HG03045 (cell line): Measurements from ENCODE around the gene PRKCB.

Experiments
- ATAC-seq: cut with Tn5 transposase; IDR thresholded peaks from one replicate; pipeline ENCODE4 v1.9.1; 2021; ENCODE audit warnings: mild to moderate bottlenecking, moderate library complexity; ENCODE audit not compliant: unreplicated experiment

PRKCB gene

GRCh38 chr16:24118126-24118821, 282.5 kb downstream of the PRKCB start:
- ATAC-seq = no peak

GRCh38 chr16:24119807-24120206, 284.0 kb downstream of the PRKCB start:
- ATAC-seq = no peak

GRCh38 chr16:24123275-24123674, 287.5 kb downstream of the PRKCB start:
- ATAC-seq = no peak

GRCh38 chr16:24124291-24124690, 288.5 kb downstream of the PRKCB start:
- no peak for ATAC-seq

GRCh38 chr16:24125214-24125613, 289.4 kb downstream of the PRKCB start:
- ATAC-seq = no peak

- ATAC-seq = no peak
These were observed 293.7 kb downstream of the PRKCB start for GRCh38 chr16:24129412-24129918.

- ATAC-seq = no peak
These were observed 294.8 kb downstream of the PRKCB start for GRCh38 chr16:24130494-24131085.

- no peak for ATAC-seq
These were observed 295.5 kb downstream of the PRKCB start for GRCh38 chr16:24131294-24131693.

GRCh38 chr16:24132048-24132796, 296.4 kb downstream of the PRKCB start:
- no peak for ATAC-seq

GRCh38 chr16:24132797-24133155, 297.0 kb downstream of the PRKCB start:
- ATAC-seq = no peak

- no peak for ATAC-seq
These were observed 300.1 kb downstream of the PRKCB start for GRCh38 chr16:24135624-24136565.

GRCh38 chr16:24138024-24138423, 302.2 kb downstream of the PRKCB start:
- ATAC-seq = no peak

GRCh38 chr16:24138575-24138974, 302.8 kb downstream of the PRKCB start:
- ATAC-seq = no peak

GRCh38 chr16:24139282-24139681, 303.5 kb downstream of the PRKCB start:
- no peak for ATAC-seq

GRCh38 chr16:24140730-24141129, 304.9 kb downstream of the PRKCB start:
- no peak for ATAC-seq

GRCh38 chr16:24141466-24141865, 305.7 kb downstream of the PRKCB start:
- ATAC-seq = no peak

GRCh38 chr16:24141917-24142316, 306.1 kb downstream of the PRKCB start:
- ATAC-seq = no peak

- ATAC-seq = no peak
These were observed 310.1 kb downstream of the PRKCB start for GRCh38 chr16:24145927-24146326.

GRCh38 chr16:24146518-24146917, 310.7 kb downstream of the PRKCB start:
- no peak for ATAC-seq

- ATAC-seq = no peak
These were observed 313.3 kb downstream of the PRKCB start for GRCh38 chr16:24149102-24149501.

- no peak for ATAC-seq
These were observed 314.5 kb downstream of the PRKCB start for GRCh38 chr16:24150282-24150681.
